Smooth muscle cell (in vitro differentiated cells): ENCODE results near the gene ADIPOQ. TPM values are rescaled to one million over a fixed set of nuclear protein-coding genes. Genes with fewer than 3 reads are reported as not detected.

Experiments
- DNase-seq: peaks from one replicate; lab custom pipeline; 2025; ENCODE audit not compliant: unreplicated experiment; lab: John Stamatoyannopoulos, UW
- H2AFZ ChIP-seq: fragments of 200-600 bp; sonication (generic); 2 replicates; pipeline ENCODE4 v1.6.0; 2016; ENCODE audit warnings: antibody characterized with exemption, low read depth, mild to moderate bottlenecking
- H3F3A ChIP-seq: fragments of 200-600 bp; sonication (generic); 2 replicates; pipeline ENCODE4 v1.6.0; 2017; ENCODE audit warnings: antibody characterized with exemption, low read depth
- H3K27ac ChIP-seq: fragments of 200-600 bp; sonication (generic); 2 replicates; pipeline ENCODE4 v1.5.1; 2016; ENCODE audit warnings: low read depth, mild to moderate bottlenecking
- H3K27me3 ChIP-seq: fragments of 200-600 bp; sonication (generic); 2 replicates; pipeline ENCODE4 v1.6.1; 2016; ENCODE audit warnings: low read depth, mild to moderate bottlenecking
- H3K36me3 ChIP-seq: fragments of 200-600 bp; sonication (generic); 2 replicates; pipeline ENCODE4 v1.5.1; 2016; ENCODE audit warnings: low read depth
- H3K4me1 ChIP-seq: fragments of 200-600 bp; sonication (generic); 2 replicates; pipeline ENCODE4 v1.5.1; 2016; ENCODE audit warnings: low read depth
- H3K4me2 ChIP-seq: fragments of 200-600 bp; sonication (generic); 2 replicates; pipeline ENCODE4 v1.6.0; 2016; ENCODE audit warnings: mild to moderate bottlenecking
- H3K4me3 ChIP-seq: fragments of 200-600 bp; sonication (generic); 2 replicates; pipeline ENCODE4 v1.5.1; 2016; ENCODE audit warnings: mild to moderate bottlenecking
- H3K79me2 ChIP-seq: fragments of 200-600 bp; sonication (generic); 2 replicates; pipeline ENCODE4 v1.6.0; 2016; ENCODE audit warnings: low read depth, mild to moderate bottlenecking
- H3K9ac ChIP-seq: fragments of 200-600 bp; sonication (generic); 2 replicates; pipeline ENCODE4 v1.6.0; 2016; ENCODE audit warnings: low read depth
- H3K9me3 ChIP-seq: fragments of 200-600 bp; sonication (generic); replicated peaks from 2 replicates; pipeline ENCODE4 v1.5.1; 2016; ENCODE audit warnings: low read depth
- H4K20me1 ChIP-seq: fragments of 200-600 bp; sonication (generic); 2 replicates; pipeline ENCODE4 v1.6.0; 2016; ENCODE audit warnings: low read depth
- CTCF ChIP-seq: fragments of 200-600 bp; sonication (generic); IDR thresholded peaks from 2 replicates; pipeline ENCODE4 v1.5.1; 2017; ENCODE audit warnings: borderline replicate concordance, mild to moderate bottlenecking, antibody characterized with exemption; ENCODE audit not compliant: insufficient read depth, poor library complexity, severe bottlenecking
- WGBS: methylation state at CpG from one replicate; pipeline ENCODE4 v1.1.7; 2016; ENCODE audit warnings: low lambda C conversion rate; 5-methylcytosine and 5-hydroxymethylcytosine counted together
- polyA plus RNA-seq: library from polyadenylated mRNA; unstranded; fragments of >200 nt; fragmentation: Nextera tagmentation; extraction: Ambion mirVana; gene quantifications from 2 replicates; pipeline ENCODE4 v1.2.1, GENCODE V29; 2016
- total RNA-seq: library from RNA; depleted of rRNA; stranded (reverse); fragments of >200 nt; gene quantifications from 2 replicates; pipeline ENCODE4 v1.2.3, GENCODE V29; 2014

ADIPOQ gene
- total and polyA plus RNA-seq, 2 experiments from 2014 or later, result not detected

GRCh38 chr3:186823386-186823785 lies 19.1 kb upstream of the ADIPOQ start:
- Histone ChIP-seq H3K4me1 (peaks cover 10% of the 10 kb centered on the region), H3K27ac (no peak overlapping the region), H3K9me3 (no peaks in the 10 kb centered on the region), H3K27me3 (peaks cover 7% of the 10 kb centered on the region), H2AFZ (no peak overlapping the region), H3K4me2 (no peak overlapping the region), H4K20me1 (no peaks in the 10 kb centered on the region), H3K9ac (no peak overlapping the region), H3K36me3 (no peaks in the 10 kb centered on the region), H3K4me3 (no peak overlapping the region), H3K79me2 (no peaks in the 10 kb centered on the region), H3F3A (peaks cover 4% of the 10 kb centered on the region)
- TF ChIP-seq CTCF, result no peak
- no peak for DNase-seq
- 92% methylated on average over 2 of the region's 2 CpGs for WGBS

- peaks cover 10% of the 10 kb centered on the region for H3K4me1 ChIP-seq
- H3K9me3 ChIP-seq, result no peaks in the 10 kb centered on the region
- H2AFZ ChIP-seq, result no peak overlapping the region
- peak overlapping the region; percentile 94 for H3K4me2 ChIP-seq
- H3K27me3 ChIP-seq, result peaks cover 19% of the 10 kb centered on the region
- no peak overlapping the region for H3K27ac ChIP-seq
- no peaks in the 10 kb centered on the region for H3K36me3 ChIP-seq
- no peak overlapping the region for H3K9ac ChIP-seq
- 53% methylated on average over 18 of the region's 18 CpGs for WGBS
- no peak for TF ChIP-seq CTCF
- no peaks in the 10 kb centered on the region for H3K79me2 ChIP-seq
- peaks cover 4% of the 10 kb centered on the region for H3F3A ChIP-seq
- DNase-seq, result no peak
- no peaks in the 10 kb centered on the region for H4K20me1 ChIP-seq
- no peak overlapping the region for H3K4me3 ChIP-seq
Measured at GRCh38 chr3:186824430-186825139, 17.9 kb upstream of the ADIPOQ start.

- Histone ChIP-seq H3K4me2 (peak overlapping the region; percentile 94), H3K4me3 (no peak overlapping the region)
Measured at GRCh38 chr3:186825294-186825821, 17.2 kb upstream of the ADIPOQ start.

More at GRCh38 chr3:186825294-186825821, 17.2 kb upstream of the ADIPOQ start:
- Histone ChIP-seq H3K9me3 (no peaks in the 10 kb centered on the region), H3K9ac (no peak overlapping the region), H4K20me1 (no peaks in the 10 kb centered on the region), H2AFZ (no peak overlapping the region), H3K4me1 (peaks cover 10% of the 10 kb centered on the region), H3K79me2 (no peaks in the 10 kb centered on the region), H3K27me3 (peaks cover 26% of the 10 kb centered on the region), H3F3A (peaks cover 4% of the 10 kb centered on the region), H3K36me3 (no peaks in the 10 kb centered on the region), H3K27ac (no peak overlapping the region)
- WGBS, result 5% methylated on average over 21 of the region's 23 CpGs
- peak; percentile 60 for DNase-seq
- no peak for TF ChIP-seq CTCF
